ENCODE measurements around the gene CAB39.

- TF ChIP-seq, protein P1, sequence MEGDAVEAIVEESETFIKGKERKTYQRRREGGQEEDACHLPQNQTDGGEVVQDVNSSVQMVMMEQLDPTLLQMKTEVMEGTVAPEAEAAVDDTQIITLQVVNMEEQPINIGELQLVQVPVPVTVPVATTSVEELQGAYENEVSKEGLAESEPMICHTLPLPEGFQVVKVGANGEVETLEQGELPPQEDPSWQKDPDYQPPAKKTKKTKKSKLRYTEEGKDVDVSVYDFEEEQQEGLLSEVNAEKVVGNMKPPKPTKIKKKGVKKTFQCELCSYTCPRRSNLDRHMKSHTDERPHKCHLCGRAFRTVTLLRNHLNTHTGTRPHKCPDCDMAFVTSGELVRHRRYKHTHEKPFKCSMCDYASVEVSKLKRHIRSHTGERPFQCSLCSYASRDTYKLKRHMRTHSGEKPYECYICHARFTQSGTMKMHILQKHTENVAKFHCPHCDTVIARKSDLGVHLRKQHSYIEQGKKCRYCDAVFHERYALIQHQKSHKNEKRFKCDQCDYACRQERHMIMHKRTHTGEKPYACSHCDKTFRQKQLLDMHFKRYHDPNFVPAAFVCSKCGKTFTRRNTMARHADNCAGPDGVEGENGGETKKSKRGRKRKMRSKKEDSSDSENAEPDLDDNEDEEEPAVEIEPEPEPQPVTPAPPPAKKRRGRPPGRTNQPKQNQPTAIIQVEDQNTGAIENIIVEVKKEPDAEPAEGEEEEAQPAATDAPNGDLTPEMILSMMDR (IDR thresholded peaks at IDR 0.05; ENCODE audit: extremely low read depth in 1 of 2, insufficient read depth in 1 of 2, low read depth in 1 of 2, low read length in 2 of 2) = peak; percentile 59 to 60
- TF ChIP-seq, protein P2, sequence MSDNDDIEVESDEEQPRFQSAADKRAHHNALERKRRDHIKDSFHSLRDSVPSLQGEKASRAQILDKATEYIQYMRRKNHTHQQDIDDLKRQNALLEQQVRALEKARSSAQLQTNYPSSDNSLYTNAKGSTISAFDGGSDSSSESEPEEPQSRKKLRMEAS (IDR thresholded peaks at IDR 0.05; ENCODE audit: insufficient read depth, insufficient read length) = no peak
- TF ChIP-seq POLR2AphosphoS5 (IDR thresholded peaks at IDR 0.05; ENCODE audit: insufficient read depth, low read depth, low read length) (no peak), POLR2A (IDR thresholded peaks at IDR 0.05; ENCODE audit: low read depth, low read length) (no peak), EZH2 (IDR thresholded peaks at IDR 0.05; ENCODE audit: borderline replicate concordance, low read depth, low read length, severe bottlenecking) (no peak)
Measured at GRCh38 chr2:230824406-230824978, 111.8 kb downstream of the CAB39 start.

Measured in endothelial cell of umbilical vein (primary cell).